ENCODE measurements around the gene PON3.

DNA sequence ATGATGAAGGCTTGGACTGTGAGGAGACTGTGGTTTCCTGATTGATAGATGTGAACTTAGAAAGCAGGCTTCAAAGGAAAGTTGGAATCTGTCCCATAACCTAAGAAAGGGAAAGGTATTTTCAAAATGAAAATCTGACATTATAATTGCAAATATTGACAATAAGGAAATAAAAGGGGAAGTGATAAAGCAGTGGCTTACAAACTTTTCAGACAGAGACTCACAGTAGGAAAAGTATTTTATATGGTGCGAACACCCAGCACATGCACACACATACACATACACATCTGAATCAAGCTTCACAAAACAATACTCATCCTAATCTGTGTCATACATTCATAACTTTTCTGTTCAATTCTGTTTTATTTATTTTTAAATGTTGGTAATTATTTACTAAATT is 76.6 kb downstream of the PON3 start:
- TF ChIP-seq, protein P1, sequence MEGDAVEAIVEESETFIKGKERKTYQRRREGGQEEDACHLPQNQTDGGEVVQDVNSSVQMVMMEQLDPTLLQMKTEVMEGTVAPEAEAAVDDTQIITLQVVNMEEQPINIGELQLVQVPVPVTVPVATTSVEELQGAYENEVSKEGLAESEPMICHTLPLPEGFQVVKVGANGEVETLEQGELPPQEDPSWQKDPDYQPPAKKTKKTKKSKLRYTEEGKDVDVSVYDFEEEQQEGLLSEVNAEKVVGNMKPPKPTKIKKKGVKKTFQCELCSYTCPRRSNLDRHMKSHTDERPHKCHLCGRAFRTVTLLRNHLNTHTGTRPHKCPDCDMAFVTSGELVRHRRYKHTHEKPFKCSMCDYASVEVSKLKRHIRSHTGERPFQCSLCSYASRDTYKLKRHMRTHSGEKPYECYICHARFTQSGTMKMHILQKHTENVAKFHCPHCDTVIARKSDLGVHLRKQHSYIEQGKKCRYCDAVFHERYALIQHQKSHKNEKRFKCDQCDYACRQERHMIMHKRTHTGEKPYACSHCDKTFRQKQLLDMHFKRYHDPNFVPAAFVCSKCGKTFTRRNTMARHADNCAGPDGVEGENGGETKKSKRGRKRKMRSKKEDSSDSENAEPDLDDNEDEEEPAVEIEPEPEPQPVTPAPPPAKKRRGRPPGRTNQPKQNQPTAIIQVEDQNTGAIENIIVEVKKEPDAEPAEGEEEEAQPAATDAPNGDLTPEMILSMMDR (conservative IDR thresholded peaks at IDR 0.05; ENCODE audit: low read depth in 2 of 2) = no peak
- TF ChIP-seq, protein P2, sequence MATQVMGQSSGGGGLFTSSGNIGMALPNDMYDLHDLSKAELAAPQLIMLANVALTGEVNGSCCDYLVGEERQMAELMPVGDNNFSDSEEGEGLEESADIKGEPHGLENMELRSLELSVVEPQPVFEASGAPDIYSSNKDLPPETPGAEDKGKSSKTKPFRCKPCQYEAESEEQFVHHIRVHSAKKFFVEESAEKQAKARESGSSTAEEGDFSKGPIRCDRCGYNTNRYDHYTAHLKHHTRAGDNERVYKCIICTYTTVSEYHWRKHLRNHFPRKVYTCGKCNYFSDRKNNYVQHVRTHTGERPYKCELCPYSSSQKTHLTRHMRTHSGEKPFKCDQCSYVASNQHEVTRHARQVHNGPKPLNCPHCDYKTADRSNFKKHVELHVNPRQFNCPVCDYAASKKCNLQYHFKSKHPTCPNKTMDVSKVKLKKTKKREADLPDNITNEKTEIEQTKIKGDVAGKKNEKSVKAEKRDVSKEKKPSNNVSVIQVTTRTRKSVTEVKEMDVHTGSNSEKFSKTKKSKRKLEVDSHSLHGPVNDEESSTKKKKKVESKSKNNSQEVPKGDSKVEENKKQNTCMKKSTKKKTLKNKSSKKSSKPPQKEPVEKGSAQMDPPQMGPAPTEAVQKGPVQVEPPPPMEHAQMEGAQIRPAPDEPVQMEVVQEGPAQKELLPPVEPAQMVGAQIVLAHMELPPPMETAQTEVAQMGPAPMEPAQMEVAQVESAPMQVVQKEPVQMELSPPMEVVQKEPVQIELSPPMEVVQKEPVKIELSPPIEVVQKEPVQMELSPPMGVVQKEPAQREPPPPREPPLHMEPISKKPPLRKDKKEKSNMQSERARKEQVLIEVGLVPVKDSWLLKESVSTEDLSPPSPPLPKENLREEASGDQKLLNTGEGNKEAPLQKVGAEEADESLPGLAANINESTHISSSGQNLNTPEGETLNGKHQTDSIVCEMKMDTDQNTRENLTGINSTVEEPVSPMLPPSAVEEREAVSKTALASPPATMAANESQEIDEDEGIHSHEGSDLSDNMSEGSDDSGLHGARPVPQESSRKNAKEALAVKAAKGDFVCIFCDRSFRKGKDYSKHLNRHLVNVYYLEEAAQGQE (IDR thresholded peaks at IDR 0.05; ENCODE audit: unreplicated experiment) = no peak
- no peak for TF ChIP-seq CREB1 (CRISPR knock-in tag; IDR thresholded peaks at IDR 0.05; ENCODE audit: low read depth)
- no peak for TF ChIP-seq POLR2AphosphoS5 (IDR thresholded peaks at IDR 0.05; ENCODE audit: low read depth)
- TF ChIP-seq EZH2 (IDR thresholded peaks at IDR 0.05; ENCODE audit: low read depth, unreplicated experiment) = no peak
